Prostate gland (tissue), 2 donors: Measurements from ENCODE around the gene SZRD1. TPM values are rescaled to one million over a fixed set of nuclear protein-coding genes. Genes with fewer than 3 reads are reported as not detected.

Experiments
- DNase-seq: peaks from one replicate; pipeline ENCODE4 v3.0.0-alpha.2; 2019; ENCODE audit warnings: low spot score
- H3K27ac ChIP-seq, 2 donors: fragments of 200-600 bp; sonication (generic); 2 replicates each; pipeline ENCODE4 v1.5.1; 2017 to 2019
- H3K27me3 ChIP-seq: fragments of 200-600 bp; sonication (generic); replicated peaks from 2 replicates; pipeline ENCODE4 v1.5.1; 2019; ENCODE audit not compliant: insufficient read depth
- H3K36me3 ChIP-seq, 2 donors: fragments of 200-600 bp; sonication (generic); 1 replicate in 1 of 2; 2 replicates in 1 of 2; pipeline versions ENCODE4 v1.5.1 to v1.8.1; 2017 to 2019
- H3K4me1 ChIP-seq: fragments of 200-600 bp; sonication (generic); replicated peaks from 2 replicates; pipeline ENCODE4 v1.5.1; 2019
- H3K4me3 ChIP-seq, 2 donors: fragments of 200-600 bp; sonication (generic); 2 replicates each; pipeline ENCODE4 v1.5.1; 2017 to 2019
- H3K9me3 ChIP-seq: fragments of 200-600 bp; sonication (generic); 2 replicates; pipeline ENCODE4 v1.5.1; 2017
- CTCF ChIP-seq, 4 experiments: fragments of 200-600 bp in 2 of 4; fragments of 450-650 bp in 2 of 4; sonication (generic) in 2 of 4; IDR thresholded peaks; 1 replicate in 3 of 4; 2 replicates in 1 of 4; pipeline ENCODE4 v1.5.1; 2016 to 2019; ENCODE audit warnings: antibody characterized with exemption in 4 of 4, mild to moderate bottlenecking in 2 of 4, moderate library complexity in 2 of 4
- POLR2A ChIP-seq: fragments of 450-650 bp; IDR thresholded peaks from one replicate; pipeline ENCODE4 v1.6.1; 2016; ENCODE audit warnings: antibody characterized with exemption, mild to moderate bottlenecking
- POLR2AphosphoS5 ChIP-seq: sonication (generic); formaldehyde crosslinking; IDR thresholded peaks from one replicate; pipeline ENCODE4 v1.6.1; 2017; ENCODE audit warnings: antibody characterized with exemption
- WGBS: methylation state at CpG from one replicate; pipeline ENCODE4 v1.1.5; 2018; 5-methylcytosine and 5-hydroxymethylcytosine counted together
- intact Hi-C: fragments of 100-400 bp; cut with DNase I; formaldehyde crosslinking; loops from one replicate; pipeline ENCODE4 v1.14.2; 2022
- total RNA-seq, 2 donors: library from RNA; depleted of rRNA; stranded (reverse); fragments of >200 nt; gene quantifications; one replicate each; pipeline ENCODE4 v1.1.0, GENCODE V29; 2016

Gene SZRD1
- total RNA-seq, 2 donors from 2014 or later = 64.8 to 78.6 TPM

DNA sequence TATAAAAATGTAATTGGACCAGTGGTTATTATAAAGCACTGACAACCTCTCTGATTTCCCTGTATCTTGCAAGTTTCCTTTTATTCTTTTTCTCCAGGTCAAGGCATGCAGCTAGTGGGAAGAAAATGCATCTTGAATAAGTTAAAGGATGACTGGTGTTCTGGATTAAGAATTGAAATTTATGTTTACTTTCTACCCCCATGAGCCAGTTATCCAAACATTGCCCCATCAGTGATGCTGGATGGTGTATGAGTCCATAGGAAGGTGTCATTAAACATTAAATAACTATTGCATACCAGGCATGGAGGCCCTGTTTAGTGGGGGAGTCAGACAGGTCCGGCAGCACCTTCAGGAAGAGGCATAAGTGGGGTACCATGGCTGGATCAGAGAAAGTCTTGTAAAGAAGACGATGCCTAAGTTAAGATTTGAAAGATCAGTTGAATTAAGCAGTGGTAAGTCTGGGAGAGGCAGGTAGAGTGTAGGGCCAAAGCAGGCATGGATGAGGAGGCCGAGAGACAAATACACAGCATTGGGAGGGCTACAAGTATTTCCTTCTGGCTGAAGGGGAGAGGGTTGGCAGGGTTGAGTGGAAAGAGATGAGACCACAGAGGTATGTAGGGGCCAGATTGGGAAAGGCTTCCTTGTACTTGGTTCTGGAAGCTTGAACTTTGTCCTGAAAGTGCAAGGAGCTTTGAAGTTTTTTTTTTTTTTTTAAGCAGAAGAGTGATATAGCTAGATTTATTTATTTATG is 5.7 kb downstream of the SZRD1 start:
- peaks cover 6% of the 10 kb centered on the region for H3K4me1 ChIP-seq

GRCh38 chr1:16374266-16374665 is 7.2 kb downstream of the SZRD1 start:
- DNase-seq = no peak
- no peak overlapping the region for H3K27ac ChIP-seq
- no peaks in the 10 kb centered on the region for H3K36me3 ChIP-seq
- no peaks in the 10 kb centered on the region for H3K4me1 ChIP-seq
- no peaks in the 10 kb centered on the region for H3K27me3 ChIP-seq
- no peaks in the 10 kb centered on the region for H3K9me3 ChIP-seq
- TF ChIP-seq POLR2A = no peak
- no peak overlapping the region for H3K4me3 ChIP-seq
- intact Hi-C loops = no loop called here
- 81% methylated on average over 3 of the region's 3 CpGs for WGBS

More for the DNA sequence above, 5.7 kb downstream of the SZRD1 start:
- Histone ChIP-seq H3K36me3 (no peaks in the 10 kb centered on the region), H3K27ac (no peak overlapping the region), H3K9me3 (no peaks in the 10 kb centered on the region), H3K4me3 (no peak overlapping the region), H3K27me3 (no peaks in the 10 kb centered on the region)
- DNase-seq = no peak
- intact Hi-C loops = no loop called here
- 78% methylated on average over 3 of the region's 3 CpGs for whole genome bisulfite sequencing
- TF ChIP-seq POLR2AphosphoS5 = no peak
- no peak for TF ChIP-seq POLR2A
- TF ChIP-seq CTCF (IDR thresholded peaks at IDR 0.05) = no peak

DNA sequence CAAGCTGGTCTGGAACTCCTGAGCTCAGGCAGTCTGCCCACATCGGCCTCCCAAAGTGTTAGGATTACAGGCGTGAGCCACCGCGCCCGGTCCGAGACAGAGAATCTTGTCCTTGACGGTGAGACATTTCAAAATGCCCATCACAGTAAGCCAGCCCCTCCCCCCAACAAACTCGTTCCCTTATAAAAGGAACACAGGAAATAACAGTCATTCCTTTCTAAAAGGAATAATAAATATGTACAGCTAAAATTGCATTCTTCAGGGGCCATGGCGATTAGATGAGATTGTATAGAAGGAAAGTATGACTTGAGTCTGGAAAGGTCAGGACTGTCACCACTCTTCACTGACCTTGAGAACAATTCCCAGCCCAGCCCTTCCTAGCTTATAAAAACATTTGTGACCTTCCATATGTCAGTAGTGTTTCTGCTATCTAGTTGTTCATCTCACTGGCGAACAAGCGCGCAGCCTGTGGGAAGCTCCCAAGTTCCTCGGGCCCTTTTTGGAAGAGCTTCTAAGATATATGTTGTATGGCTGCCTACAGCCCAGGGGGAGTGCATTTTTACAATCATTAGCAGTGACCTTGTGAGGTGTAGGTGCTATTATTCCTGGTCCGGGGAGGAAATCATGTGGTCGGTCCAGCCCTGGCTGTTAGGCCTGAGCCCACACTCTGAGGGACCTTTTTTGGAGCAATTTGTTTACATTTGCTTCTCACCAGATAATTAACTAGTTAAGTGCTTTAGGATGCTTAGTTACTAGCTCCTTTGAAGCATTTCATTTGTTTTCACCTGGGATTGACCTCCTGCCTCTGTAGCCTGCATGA is 8.7 kb downstream of the SZRD1 start:
- H3K4me1 ChIP-seq = no peaks in the 10 kb centered on the region
- no peaks in the 10 kb centered on the region for H3K36me3 ChIP-seq
- intact Hi-C loops = no loop called here
- no peak for DNase-seq
- H3K4me3 ChIP-seq = no peak overlapping the region
- TF ChIP-seq POLR2A = no peak
- TF ChIP-seq CTCF (IDR thresholded peaks at IDR 0.05) = no peak
- TF ChIP-seq POLR2AphosphoS5 = peak; percentile 9
- H3K27me3 ChIP-seq = no peaks in the 10 kb centered on the region
- peak overlapping the region; percentile 2 to 23 for H3K27ac ChIP-seq
- no peaks in the 10 kb centered on the region for H3K9me3 ChIP-seq
- 46% methylated on average over 15 of the region's 15 CpGs for WGBS

DNA sequence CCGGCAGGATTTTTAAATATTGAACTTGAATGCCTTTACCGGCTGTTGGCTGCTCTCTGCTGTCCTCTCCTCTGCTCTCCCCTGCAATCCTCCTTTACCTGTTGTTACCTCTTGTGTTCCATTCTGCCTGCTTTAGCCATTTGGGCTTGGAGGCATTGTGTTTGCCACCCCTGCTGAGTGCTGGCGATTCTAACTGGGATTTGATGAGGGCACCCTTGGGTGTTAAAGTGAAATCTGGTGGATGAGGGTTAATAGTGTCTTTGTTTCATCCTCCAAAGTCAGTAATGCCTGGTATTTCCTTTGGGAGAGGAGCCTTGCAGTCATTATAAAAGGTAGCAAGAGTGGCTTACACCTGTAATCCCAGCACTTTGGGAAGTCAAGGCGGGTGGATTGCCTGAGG is 9.9 kb downstream of the SZRD1 start:
- Histone ChIP-seq H3K4me3 (no peak overlapping the region), H3K4me1 (no peaks in the 10 kb centered on the region), H3K36me3 (no peaks in the 10 kb centered on the region), H3K9me3 (no peaks in the 10 kb centered on the region), H3K27me3 (no peaks in the 10 kb centered on the region), H3K27ac (no peak overlapping the region)
- intact Hi-C loops = no loop called here
- TF ChIP-seq POLR2AphosphoS5 (no peak), POLR2A (no peak)
- DNase-seq = no peak
- 52% methylated on average over 4 of the region's 4 CpGs for WGBS

DNA sequence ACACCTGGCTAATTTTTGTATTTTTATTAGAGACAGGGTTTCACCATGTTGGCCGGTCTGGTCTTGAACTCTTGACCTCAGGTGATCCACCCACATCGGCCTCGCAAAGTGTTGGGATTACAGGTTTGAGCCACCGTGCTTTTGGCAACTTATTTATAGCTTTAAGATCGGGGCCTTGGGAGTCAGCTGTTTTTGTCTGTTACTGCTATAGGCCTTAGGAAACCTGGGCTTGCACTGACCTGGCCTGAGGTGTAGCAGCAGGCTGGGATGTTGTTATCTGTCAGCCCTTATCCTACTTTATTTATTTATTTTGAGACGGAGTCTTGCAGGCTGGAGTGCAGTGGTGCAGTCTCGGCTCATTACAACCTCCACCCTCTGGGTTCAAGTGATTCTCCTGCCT is 11.4 kb downstream of the SZRD1 start:
- Histone ChIP-seq H3K36me3 (no peaks in the 10 kb centered on the region), H3K9me3 (no peaks in the 10 kb centered on the region), H3K4me3 (no peak overlapping the region), H3K4me1 (no peaks in the 10 kb centered on the region), H3K27ac (no peak overlapping the region), H3K27me3 (no peaks in the 10 kb centered on the region)
- intact Hi-C loops = no loop called here
- DNase-seq = no peak
- TF ChIP-seq POLR2A (no peak), CTCF (IDR thresholded peaks at IDR 0.05) (no peak), POLR2AphosphoS5 (no peak)
- 74% methylated on average over 7 of the region's 7 CpGs for WGBS
